Measurements from ENCODE around the gene TRIM34.

- TF ChIP-seq CTCF (IDR thresholded peaks at IDR 0.05) (no peak), POLR2A (IDR thresholded peaks at IDR 0.05) (no peak)
These were observed 6.0 kb upstream of the TRIM34 start for GRCh38 chr11:5618807-5619206.
